GM12892 (cell line): ENCODE results near the gene UBE2E1. TPM values are rescaled to one million over a fixed set of nuclear protein-coding genes. Genes with fewer than 3 reads are reported as not detected.

Experiments used
- DNase-seq: peaks from one replicate; pipeline ENCODE4 v3.0.0; 2011; ENCODE audit not compliant: insufficient read length
- FAIRE-seq: peaks from 2 replicates; lab custom pipeline; 2011; peaks lifted over from hg19 to GRCh38; lab: Jason Lieb, UNC
- POLR2A ChIP-seq: IDR thresholded peaks from 2 replicates; pipeline ENCODE4 v1.6.1; 2011; ENCODE audit warnings: low read depth, low read length, control low read depth
- POLR2AphosphoS5 ChIP-seq: IDR thresholded peaks from 2 replicates; pipeline ENCODE4 v1.6.1; 2011; ENCODE audit warnings: low read depth, low read length, control low read depth
- TAF1 ChIP-seq: IDR thresholded peaks from 2 replicates; pipeline ENCODE4 v1.6.1; 2011; ENCODE audit warnings: low read depth, mild to moderate bottlenecking, control low read depth, low read length, borderline replicate concordance
- polyA plus RNA-seq: library from polyadenylated mRNA; unstranded; fragments of >200 nt; gene quantifications from one replicate; pipeline ENCODE4 v1.2.1, GENCODE V29; 2012; ENCODE audit warnings: missing spikeins, inconsistent platforms; ENCODE audit not compliant: missing spikeins

UBE2E1 gene
- polyA plus RNA-seq: 277 TPM

GRCh38 chr3:23805633-23806533 is at the start of gene UBE2E1:
TSS of gene UBE2E1 (plus strand) at chr3:23805955. CDS start at chr3:23807270, 1,315 bp downstream.
- peak; percentile 98 for FAIRE-seq
- TF ChIP-seq POLR2AphosphoS5: peak; percentile 77
- peak; percentile 80 for TF ChIP-seq TAF1
- peak; percentile 84 for TF ChIP-seq POLR2A
- peak; percentile 69 for DNase-seq

GRCh38 chr3:23756206-23756840 is 49.4 kb upstream of the UBE2E1 start:
- no peak for FAIRE-seq
- DNase-seq: no peak
- TF ChIP-seq POLR2A (no peak), TAF1 (no peak)

- no peak for DNase-seq
- no peak for TF ChIP-seq POLR2A
- no peak for TF ChIP-seq POLR2AphosphoS5
- no peak for TF ChIP-seq TAF1
- FAIRE-seq: no peak
Observed at GRCh38 chr3:23758253-23758838, 47.4 kb upstream of the UBE2E1 start.

- DNase-seq (no peak), FAIRE-seq (no peak)
- TF ChIP-seq POLR2A (no peak), TAF1 (no peak), POLR2AphosphoS5 (no peak)
Observed at GRCh38 chr3:23760325-23760724, 45.4 kb upstream of the UBE2E1 start.

- DNase-seq: peak; percentile 33
- TF ChIP-seq TAF1 (no peak), POLR2A (no peak), POLR2AphosphoS5 (no peak)
- no peak for FAIRE-seq
Observed at GRCh38 chr3:23760871-23761373, 44.8 kb upstream of the UBE2E1 start.

GRCh38 chr3:23761440-23761896 is 44.3 kb upstream of the UBE2E1 start:
- TF ChIP-seq TAF1 (no peak), POLR2AphosphoS5 (no peak), POLR2A (no peak)
- DNase-seq (no peak), FAIRE-seq (peak; percentile 96)

GRCh38 chr3:23762214-23762613 is 43.5 kb upstream of the UBE2E1 start:
- peak; percentile 90 for FAIRE-seq
- TF ChIP-seq POLR2A (no peak), TAF1 (no peak), POLR2AphosphoS5 (no peak)
- peak; percentile 41 for DNase-seq

- DNase-seq: no peak
- TF ChIP-seq POLR2AphosphoS5: no peak
- peak; percentile 73 for FAIRE-seq
Observed at GRCh38 chr3:23762759-23763477, 42.8 kb upstream of the UBE2E1 start.

- TF ChIP-seq POLR2AphosphoS5 (no peak), POLR2A (no peak)
- FAIRE-seq (no peak), DNase-seq (no peak)
Observed at GRCh38 chr3:23764407-23764806, 41.3 kb upstream of the UBE2E1 start.

GRCh38 chr3:23767546-23767945 is 38.2 kb upstream of the UBE2E1 start:
- TF ChIP-seq TAF1: no peak
- TF ChIP-seq POLR2AphosphoS5: no peak
- no peak for TF ChIP-seq POLR2A
- DNase-seq (no peak), FAIRE-seq (no peak)
